Activated CD8-positive, alpha-beta memory T cell treated with anti-CD3 and anti-CD28 coated beads, Interleukin-2, amount 50 U/mL, for 1 hour (primary cell): Measurements from ENCODE around the gene ABCB6.

ENCODE experiments used
- DNase-seq: peaks from one replicate; pipeline ENCODE4 v3.0.0-alpha.2; 2020; ENCODE audit errors: extremely low read depth

ABCB6 gene

GRCh38 chr2:219245148-219245898, 26.6 kb upstream of the ABCB6 start, which contains the start of the genes GLB1L and STK16:
Gene GLB1L, minus strand, starts transcription at chr2:219245444. Its CDS starts 1,871 bp downstream, at chr2:219243573.
Gene STK16, plus strand, starts transcription at chr2:219245479. Its CDS starts 521 bp downstream, at chr2:219246000.
- no peak for DNase-seq

GRCh38 chr2:219244789-219245147, 26.0 kb upstream of the ABCB6 start:
- no peak for DNase-seq

- DNase-seq = no peak
Measured at GRCh38 chr2:219243291-219243761, 24.6 kb upstream of the ABCB6 start.

- DNase-seq = no peak
Measured at GRCh38 chr2:219234331-219234730, 15.6 kb upstream of the ABCB6 start.

- no peak for DNase-seq
Measured at GRCh38 chr2:219230059-219230540, 11.3 kb upstream of the ABCB6 start.

GRCh38 chr2:219229305-219230058, 10.7 kb upstream of the ABCB6 start, which contains the start of the genes ANKZF1 and ATG9A:
Gene ANKZF1, plus strand, starts transcription at chr2:219229806. Its CDS starts 452 bp downstream, at chr2:219230258.
Gene ATG9A, minus strand, starts transcription at chr2:219229636. Its CDS starts 1,612 bp downstream, at chr2:219228024.
- DNase-seq = peak; percentile 97

GRCh38 chr2:219228911-219229304, 10.2 kb upstream of the ABCB6 start:
- no peak for DNase-seq

- no peak for DNase-seq
Measured at GRCh38 chr2:219228041-219228910, 9.5 kb upstream of the ABCB6 start.

- DNase-seq = no peak
Measured at GRCh38 chr2:219225350-219225749, 6.6 kb upstream of the ABCB6 start.

GRCh38 chr2:219223831-219224610, 5.3 kb upstream of the ABCB6 start:
- no peak for DNase-seq

GRCh38 chr2:219221957-219222518, 3.3 kb upstream of the ABCB6 start:
- no peak for DNase-seq

- DNase-seq = no peak
Measured at GRCh38 chr2:219220652-219221402, 2.1 kb upstream of the ABCB6 start.

- no peak for DNase-seq
Measured at GRCh38 chr2:219219784-219220532, 1.2 kb upstream of the ABCB6 start.

GRCh38 chr2:219218217-219218731, 484 bp downstream of the ABCB6 start:
- no peak for DNase-seq

- DNase-seq = no peak
Measured at GRCh38 chr2:219216535-219216915, 2.2 kb downstream of the ABCB6 start.

GRCh38 chr2:219215871-219216534, 2.8 kb downstream of the ABCB6 start:
- DNase-seq = no peak

GRCh38 chr2:219214786-219215185, 4.0 kb downstream of the ABCB6 start:
- DNase-seq = no peak

- DNase-seq = no peak
Measured at GRCh38 chr2:219214141-219214540, 4.6 kb downstream of the ABCB6 start.
